ENCODE data around the gene BCL11A.

DNA sequence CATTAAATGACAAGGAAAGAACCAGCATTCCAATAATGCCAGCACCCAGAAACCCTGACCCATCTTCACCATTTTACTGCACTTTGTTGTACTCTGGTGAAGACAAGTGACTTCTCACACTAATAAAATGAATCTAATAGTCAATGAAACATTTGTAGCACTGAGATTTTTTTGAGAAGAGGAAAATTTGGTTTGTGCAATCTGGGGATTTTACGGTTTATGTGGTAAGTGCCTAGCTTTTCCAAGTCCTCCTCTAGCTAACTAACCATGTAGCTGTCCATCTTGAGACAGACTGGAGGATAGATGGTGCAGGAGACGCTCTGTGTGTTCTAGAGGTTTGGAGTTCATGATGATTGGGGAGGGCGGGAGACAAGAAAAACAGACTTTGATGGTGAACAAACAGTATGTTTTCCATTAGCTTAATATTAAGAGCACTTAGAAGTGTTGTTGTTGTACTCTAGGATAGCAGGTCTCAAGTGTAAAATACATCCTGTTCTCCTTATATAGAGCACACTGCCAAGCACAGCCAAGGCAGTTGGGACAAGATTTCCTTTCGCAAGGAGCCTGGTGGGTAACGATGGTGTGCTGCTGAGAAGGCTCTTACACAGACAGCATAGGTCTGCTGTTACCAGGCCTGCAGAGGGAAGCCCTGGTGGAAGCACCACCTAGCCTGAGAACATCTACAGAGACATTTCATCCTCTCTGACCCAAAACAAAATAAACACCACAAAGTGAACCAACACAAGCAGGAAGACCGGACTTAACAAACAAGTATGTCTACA lies 83.7 kb downstream of the BCL11A start:
- TF ChIP-seq, protein P1, sequence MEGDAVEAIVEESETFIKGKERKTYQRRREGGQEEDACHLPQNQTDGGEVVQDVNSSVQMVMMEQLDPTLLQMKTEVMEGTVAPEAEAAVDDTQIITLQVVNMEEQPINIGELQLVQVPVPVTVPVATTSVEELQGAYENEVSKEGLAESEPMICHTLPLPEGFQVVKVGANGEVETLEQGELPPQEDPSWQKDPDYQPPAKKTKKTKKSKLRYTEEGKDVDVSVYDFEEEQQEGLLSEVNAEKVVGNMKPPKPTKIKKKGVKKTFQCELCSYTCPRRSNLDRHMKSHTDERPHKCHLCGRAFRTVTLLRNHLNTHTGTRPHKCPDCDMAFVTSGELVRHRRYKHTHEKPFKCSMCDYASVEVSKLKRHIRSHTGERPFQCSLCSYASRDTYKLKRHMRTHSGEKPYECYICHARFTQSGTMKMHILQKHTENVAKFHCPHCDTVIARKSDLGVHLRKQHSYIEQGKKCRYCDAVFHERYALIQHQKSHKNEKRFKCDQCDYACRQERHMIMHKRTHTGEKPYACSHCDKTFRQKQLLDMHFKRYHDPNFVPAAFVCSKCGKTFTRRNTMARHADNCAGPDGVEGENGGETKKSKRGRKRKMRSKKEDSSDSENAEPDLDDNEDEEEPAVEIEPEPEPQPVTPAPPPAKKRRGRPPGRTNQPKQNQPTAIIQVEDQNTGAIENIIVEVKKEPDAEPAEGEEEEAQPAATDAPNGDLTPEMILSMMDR (IDR thresholded peaks at IDR 0.05): no peak
- TF ChIP-seq POLR2A (IDR thresholded peaks at IDR 0.05) (no peak), POLR2AphosphoS5 (IDR thresholded peaks at IDR 0.05) (no peak)

All from upper lobe of left lung (tissue), 4 donors.